Vagina (tissue), 2 donors: ENCODE measurements around the gene TPST1. TPM values are rescaled to one million over a fixed set of nuclear protein-coding genes. Genes with fewer than 3 reads are reported as not detected.
A peak's percentile ranks its signal among the peaks of the same experiment; 100 is the strongest.
"Not testable (repeated sequence)": the region's sequence is repeated elsewhere in the genome, so short reads cannot be mapped to it uniquely, and the experiment has no call there.

Experiments
- DNase-seq, 2 donors: peaks; one replicate each; pipeline ENCODE4 v3.0.0-alpha.2; 2017; ENCODE audit errors: extremely low spot score in 2 of 2
- H3K27ac ChIP-seq: fragments of 200-600 bp; sonication (generic); one replicate; pipeline ENCODE4 v1.5.1; 2019
- H3K27me3 ChIP-seq: fragments of 200-600 bp; sonication (generic); one replicate; pipeline ENCODE4 v1.5.1; 2019
- H3K36me3 ChIP-seq, 2 donors: fragments of 200-600 bp; sonication (generic); one replicate each; pipeline ENCODE4 v1.5.1; 2017 to 2019
- H3K4me1 ChIP-seq: fragments of 200-600 bp; sonication (generic); one replicate; pipeline ENCODE4 v1.5.1; 2019
- H3K4me3 ChIP-seq, 2 donors: fragments of 200-600 bp; sonication (generic); 1 replicate in 1 of 2; 2 replicates in 1 of 2; pipeline ENCODE4 v1.5.1; 2016 to 2019
- H3K9me3 ChIP-seq: fragments of 200-600 bp; sonication (generic); one replicate; pipeline ENCODE4 v1.5.1; 2019
- POLR2A ChIP-seq, 2 donors: fragments of 450-650 bp; IDR thresholded peaks; one replicate each; pipeline ENCODE4 v1.6.1; 2017; ENCODE audit warnings: antibody characterized with exemption in 2 of 2, mild to moderate bottlenecking in 2 of 2, moderate library complexity in 2 of 2
- POLR2AphosphoS5 ChIP-seq, 2 donors: sonication (generic); formaldehyde crosslinking; IDR thresholded peaks; one replicate each; pipeline ENCODE4 v1.9.0; 2017; ENCODE audit warnings: antibody characterized with exemption in 2 of 2, mild to moderate bottlenecking in 2 of 2, low read depth in 1 of 2; ENCODE audit not compliant: insufficient read depth in 1 of 2
- intact Hi-C: fragments of 100-400 bp; cut with DNase I; formaldehyde crosslinking; loops from one replicate; pipeline ENCODE4 v1.15.1; 2023
- total RNA-seq: library from RNA; depleted of rRNA; stranded (reverse); fragments of >200 nt; gene quantifications from one replicate; pipeline ENCODE4 v1.2.3, GENCODE V29; 2016
- TF ChIP-seq, protein P1 (sequence below), 3 experiments: fragments of 450-650 bp in 2 of 3; fragments of 200-600 bp in 1 of 3; sonication (generic) in 1 of 3; IDR thresholded peaks; one replicate each; pipeline ENCODE4 v1.5.1; 2017 to 2019; ENCODE audit warnings: antibody characterized with exemption in 3 of 3, mild to moderate bottlenecking in 2 of 3, moderate library complexity in 2 of 3

TPST1 gene
- total RNA-seq, 1 donor from 2014 or later, result 52.3 TPM

DNA sequence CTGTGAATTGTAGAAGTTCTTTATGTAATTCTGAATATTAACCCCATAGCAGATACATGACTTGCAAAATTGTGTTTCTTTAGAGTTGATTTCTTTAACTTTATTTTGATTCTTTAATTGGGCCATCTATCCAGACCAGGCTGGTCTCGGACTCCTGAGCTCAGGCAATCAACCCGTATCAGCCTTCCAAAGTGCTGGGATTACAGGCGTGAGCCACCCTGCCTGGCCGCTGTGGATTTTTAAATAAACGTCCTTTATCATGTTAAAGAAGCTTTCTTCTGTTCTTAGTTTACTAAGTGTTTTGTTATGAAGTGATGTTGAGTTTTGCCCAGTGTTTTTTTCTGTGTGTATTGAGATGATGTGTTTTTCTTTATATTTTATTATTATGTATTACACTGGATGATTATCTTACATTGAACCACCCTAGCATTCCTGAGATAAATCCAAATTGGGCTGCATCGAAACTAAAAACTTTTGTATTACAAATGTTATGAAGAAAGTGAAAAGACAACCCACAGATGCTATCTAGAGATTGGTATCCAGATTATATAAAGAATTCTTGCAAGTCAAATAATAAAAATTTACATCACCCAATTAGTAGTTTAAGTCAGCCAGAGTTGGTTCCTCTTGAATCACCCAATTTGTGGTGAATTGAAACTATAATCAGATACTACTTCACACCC is 118.1 kb downstream of the TPST1 start:
- H3K36me3 ChIP-seq, result no peaks in the 10 kb centered on the region
- no peak for DNase-seq
- TF ChIP-seq, protein P1, sequence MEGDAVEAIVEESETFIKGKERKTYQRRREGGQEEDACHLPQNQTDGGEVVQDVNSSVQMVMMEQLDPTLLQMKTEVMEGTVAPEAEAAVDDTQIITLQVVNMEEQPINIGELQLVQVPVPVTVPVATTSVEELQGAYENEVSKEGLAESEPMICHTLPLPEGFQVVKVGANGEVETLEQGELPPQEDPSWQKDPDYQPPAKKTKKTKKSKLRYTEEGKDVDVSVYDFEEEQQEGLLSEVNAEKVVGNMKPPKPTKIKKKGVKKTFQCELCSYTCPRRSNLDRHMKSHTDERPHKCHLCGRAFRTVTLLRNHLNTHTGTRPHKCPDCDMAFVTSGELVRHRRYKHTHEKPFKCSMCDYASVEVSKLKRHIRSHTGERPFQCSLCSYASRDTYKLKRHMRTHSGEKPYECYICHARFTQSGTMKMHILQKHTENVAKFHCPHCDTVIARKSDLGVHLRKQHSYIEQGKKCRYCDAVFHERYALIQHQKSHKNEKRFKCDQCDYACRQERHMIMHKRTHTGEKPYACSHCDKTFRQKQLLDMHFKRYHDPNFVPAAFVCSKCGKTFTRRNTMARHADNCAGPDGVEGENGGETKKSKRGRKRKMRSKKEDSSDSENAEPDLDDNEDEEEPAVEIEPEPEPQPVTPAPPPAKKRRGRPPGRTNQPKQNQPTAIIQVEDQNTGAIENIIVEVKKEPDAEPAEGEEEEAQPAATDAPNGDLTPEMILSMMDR (IDR thresholded peaks at IDR 0.05), result no peak
- TF ChIP-seq POLR2AphosphoS5 (IDR thresholded peaks at IDR 0.05; ENCODE audit: insufficient read depth in 1 of 2, low read depth in 1 of 2) (no peak), POLR2A (IDR thresholded peaks at IDR 0.05) (no peak)
- H3K27me3 ChIP-seq, result no peaks in the 10 kb centered on the region
- H3K4me1 ChIP-seq, result no peaks in the 10 kb centered on the region
- intact Hi-C loops, result no loop called here
- H3K9me3 ChIP-seq, result no peaks in the 10 kb centered on the region
- H3K27ac ChIP-seq, result no peak overlapping the region
- H3K4me3 ChIP-seq, result no peak overlapping the region

DNA sequence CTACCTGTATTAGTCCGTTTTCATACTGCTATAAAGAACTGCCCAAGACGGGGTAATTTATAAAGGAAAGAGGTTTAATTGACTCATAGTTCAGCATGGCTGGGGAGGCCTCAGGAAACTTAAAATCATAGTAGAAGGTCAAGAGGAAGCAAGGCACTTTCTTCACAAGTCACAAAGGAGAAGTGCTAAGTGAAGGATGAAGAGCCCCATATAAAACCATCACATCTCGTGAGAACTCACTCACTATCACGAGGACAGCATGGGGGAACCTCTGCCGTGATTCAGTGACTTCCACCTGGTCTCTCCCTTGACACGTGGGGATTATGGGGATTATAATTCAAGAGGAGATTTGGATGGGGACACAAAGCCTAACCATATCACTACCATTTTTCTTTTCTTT is 119.9 kb downstream of the TPST1 start:
- H3K27ac ChIP-seq, H3K9me3 ChIP-seq, DNase-seq, H3K27me3 ChIP-seq, H3K4me1 ChIP-seq, intact Hi-C loops, H3K4me3 ChIP-seq, H3K36me3 ChIP-seq: not testable (repeated sequence)

DNA sequence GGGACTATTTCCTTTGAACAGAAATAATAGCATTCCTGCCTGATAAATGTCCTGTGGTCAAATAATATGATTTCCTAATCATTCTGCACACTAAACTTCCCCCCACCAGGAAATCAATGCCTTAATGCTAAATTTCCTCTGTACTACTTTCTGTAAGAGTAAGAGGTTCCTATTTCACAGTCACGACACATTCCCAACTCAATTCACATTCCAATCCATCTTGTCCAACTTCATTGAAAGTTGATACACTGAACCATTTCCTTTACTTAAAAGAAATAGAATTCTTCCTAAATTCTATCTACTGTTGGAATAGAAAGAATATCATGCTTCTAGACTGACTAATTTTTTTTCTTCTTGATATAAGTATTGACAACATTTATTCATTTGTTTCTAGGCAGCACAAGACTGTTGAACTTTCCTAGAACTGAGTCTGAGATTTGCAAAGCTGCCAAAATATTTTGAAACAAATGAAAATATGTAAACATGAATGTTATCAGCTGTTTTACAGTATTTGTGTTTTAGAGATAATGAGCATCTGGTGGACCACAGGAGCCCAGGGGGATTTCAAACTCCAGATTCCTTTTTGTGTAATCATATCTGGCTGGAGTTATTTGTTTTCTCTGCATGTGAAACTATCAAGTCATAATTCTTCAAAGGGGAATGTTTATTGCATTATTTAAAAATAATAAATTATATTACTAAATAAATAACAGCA is 121.5 kb downstream of the TPST1 start:
- Histone ChIP-seq H3K36me3 (no peaks in the 10 kb centered on the region), H3K4me1 (no peaks in the 10 kb centered on the region), H3K27ac (no peak overlapping the region), H3K27me3 (no peaks in the 10 kb centered on the region), H3K9me3 (no peaks in the 10 kb centered on the region), H3K4me3 (no peak overlapping the region)
- no peak for DNase-seq
- intact Hi-C loops, result no loop called here
- no peak for TF ChIP-seq POLR2A (IDR thresholded peaks at IDR 0.05)
- TF ChIP-seq, protein P1 (IDR thresholded peaks at IDR 0.05), result no peak
- TF ChIP-seq POLR2AphosphoS5 (IDR thresholded peaks at IDR 0.05; ENCODE audit: insufficient read depth in 1 of 2, low read depth in 1 of 2), result no peak

DNA sequence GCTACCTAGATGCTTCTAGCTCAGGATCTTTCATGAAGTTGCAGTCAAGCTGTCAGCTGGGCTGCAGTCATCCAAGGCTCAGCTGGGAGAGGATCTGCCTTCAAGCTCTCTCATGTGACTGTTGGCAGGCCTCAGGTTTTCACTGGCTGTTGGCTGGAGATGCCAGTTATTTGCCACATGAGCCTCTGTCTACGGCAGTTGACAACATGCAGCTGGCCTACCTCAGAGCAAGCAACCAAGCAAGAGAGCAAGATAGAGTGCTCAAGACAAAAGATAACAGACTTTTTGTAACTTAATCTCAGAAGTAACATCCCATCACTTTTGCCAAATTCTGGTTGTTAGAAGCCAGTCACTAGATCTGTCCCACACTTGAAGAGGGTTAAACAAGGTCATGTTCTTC is 125.8 kb downstream of the TPST1 start:
- DNase-seq, result no peak
- peak overlapping the region; percentile 5 for H3K27ac ChIP-seq
- intact Hi-C loops, result loop anchor here (10.0 kb wide), 1 partner anchor 66 kb away; no protein-coding TSS in a partner anchor

DNA sequence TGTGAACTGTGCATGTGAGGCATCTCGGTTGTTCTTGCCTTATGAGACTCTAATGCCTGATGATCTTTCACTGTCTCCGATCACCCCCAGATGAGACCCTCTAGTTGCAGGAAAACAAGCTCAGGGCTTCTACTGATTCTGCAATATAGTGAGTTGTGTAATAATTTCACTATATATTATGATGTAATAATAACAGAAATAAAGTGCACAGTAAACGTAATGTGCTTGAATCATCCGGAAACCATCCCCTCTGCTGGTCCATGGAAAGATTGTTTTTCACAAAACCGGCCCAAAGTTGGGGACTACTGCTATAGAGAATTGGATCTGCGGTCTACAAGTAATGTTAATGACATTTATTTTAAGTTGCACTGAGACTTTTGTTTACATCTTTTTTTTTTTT is 126.7 kb downstream of the TPST1 start:
- H3K4me3 ChIP-seq, result no peak overlapping the region
- no peaks in the 10 kb centered on the region for H3K9me3 ChIP-seq
- H3K4me1 ChIP-seq, result peaks cover 5% of the 10 kb centered on the region
- H3K36me3 ChIP-seq, result no peaks in the 10 kb centered on the region
- no peak overlapping the region for H3K27ac ChIP-seq
- intact Hi-C loops, result loop anchor here (10.0 kb wide), 1 partner anchor 67 kb away; no protein-coding TSS in a partner anchor
- TF ChIP-seq POLR2A (IDR thresholded peaks at IDR 0.05) (no peak), POLR2AphosphoS5 (IDR thresholded peaks at IDR 0.05; ENCODE audit: insufficient read depth in 1 of 2, low read depth in 1 of 2) (no peak)
- TF ChIP-seq, protein P1 (IDR thresholded peaks at IDR 0.05), result no peak
- no peaks in the 10 kb centered on the region for H3K27me3 ChIP-seq
- no peak for DNase-seq

More for the DNA sequence above, 125.8 kb downstream of the TPST1 start:
- H3K9me3 ChIP-seq, result no peaks in the 10 kb centered on the region
- H3K4me1 ChIP-seq, result peaks cover 5% of the 10 kb centered on the region
- TF ChIP-seq POLR2AphosphoS5 (IDR thresholded peaks at IDR 0.05; ENCODE audit: insufficient read depth in 1 of 2, low read depth in 1 of 2) (no peak), POLR2A (IDR thresholded peaks at IDR 0.05) (no peak)
- TF ChIP-seq, protein P1 (IDR thresholded peaks at IDR 0.05), result no peak
- no peaks in the 10 kb centered on the region for H3K27me3 ChIP-seq
- no peaks in the 10 kb centered on the region for H3K36me3 ChIP-seq
- no peak overlapping the region for H3K4me3 ChIP-seq
